GM21515 (cell line): Measurements from ENCODE around the gene PDLIM7.

Source experiments
- ATAC-seq: cut with Tn5 transposase; IDR thresholded peaks from one replicate; pipeline ENCODE4 v1.9.1; 2021; ENCODE audit not compliant: unreplicated experiment

Gene PDLIM7

GRCh38 chr5:177446200-177447065 lies 51.0 kb downstream of the PDLIM7 start, which contains the start of gene PRR7:
PRR7 (plus strand) TSS chr5:177446814; CDS start chr5:177455068, 8,254 bp downstream.
- peak; percentile 54 for ATAC-seq

- no peak for ATAC-seq
Observed at GRCh38 chr5:177445917-177446199, 51.5 kb downstream of the PDLIM7 start.

GRCh38 chr5:177445052-177445916 lies 52.1 kb downstream of the PDLIM7 start:
- ATAC-seq: no peak

- ATAC-seq: no peak
Observed at GRCh38 chr5:177444106-177445051, 53.0 kb downstream of the PDLIM7 start.

- ATAC-seq: no peak
Observed at GRCh38 chr5:177443144-177443983, 54.0 kb downstream of the PDLIM7 start.

GRCh38 chr5:177442066-177442826 lies 55.2 kb downstream of the PDLIM7 start:
- no peak for ATAC-seq

GRCh38 chr5:177440990-177441780 lies 56.2 kb downstream of the PDLIM7 start:
- ATAC-seq: no peak

GRCh38 chr5:177440211-177440989 lies 57.0 kb downstream of the PDLIM7 start:
- no peak for ATAC-seq

GRCh38 chr5:177439518-177440053 lies 57.8 kb downstream of the PDLIM7 start:
- ATAC-seq: no peak

- no peak for ATAC-seq
Observed at GRCh38 chr5:177438468-177438867, 58.9 kb downstream of the PDLIM7 start.

GRCh38 chr5:177437623-177438022 lies 59.8 kb downstream of the PDLIM7 start:
- ATAC-seq: no peak

- ATAC-seq: no peak
Observed at GRCh38 chr5:177435847-177436536, 61.4 kb downstream of the PDLIM7 start.

GRCh38 chr5:177434942-177435738 lies 62.3 kb downstream of the PDLIM7 start:
- no peak for ATAC-seq

- ATAC-seq: no peak
Observed at GRCh38 chr5:177434437-177434836, 63.0 kb downstream of the PDLIM7 start.

GRCh38 chr5:177433658-177434217 lies 63.7 kb downstream of the PDLIM7 start:
- ATAC-seq: no peak
